Measurements from ENCODE around the gene SPATA33.

The SPATA33 gene

DNA sequence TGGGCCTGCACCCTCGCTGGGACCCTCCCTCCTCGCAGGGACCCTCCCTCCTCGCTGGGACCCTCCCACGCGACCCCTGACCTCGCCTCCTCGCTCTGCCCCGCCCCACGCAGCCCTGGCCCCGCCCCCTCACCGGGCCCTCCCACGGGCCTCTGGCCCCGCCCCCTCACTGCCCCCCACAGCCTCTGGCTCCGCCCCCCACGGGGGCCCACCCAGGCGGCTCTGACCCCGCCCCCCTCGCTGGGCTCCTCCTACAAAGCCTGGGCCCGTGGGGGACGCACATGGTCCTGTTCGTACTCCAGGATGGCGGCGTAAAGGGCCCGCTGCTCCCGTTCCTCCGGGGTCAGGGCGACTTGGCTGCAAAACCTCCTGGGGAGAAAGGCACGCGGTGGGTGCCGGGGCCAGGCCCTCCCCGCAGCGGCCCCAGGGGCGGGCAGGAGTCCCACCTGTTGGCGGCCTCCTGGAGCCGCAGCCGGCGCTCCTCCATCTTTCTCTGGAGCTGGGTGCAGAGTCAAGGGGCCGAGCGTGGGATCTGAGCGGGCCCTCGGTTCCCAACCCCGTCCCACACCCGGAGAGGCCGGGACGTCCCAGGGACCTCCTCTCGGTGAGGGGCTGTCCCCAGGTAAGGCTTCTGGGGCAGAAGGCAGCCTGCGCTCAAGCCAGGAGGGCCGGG, 54.1 kb downstream of the SPATA33 start:
- DNase-seq, result no peak

DNA sequence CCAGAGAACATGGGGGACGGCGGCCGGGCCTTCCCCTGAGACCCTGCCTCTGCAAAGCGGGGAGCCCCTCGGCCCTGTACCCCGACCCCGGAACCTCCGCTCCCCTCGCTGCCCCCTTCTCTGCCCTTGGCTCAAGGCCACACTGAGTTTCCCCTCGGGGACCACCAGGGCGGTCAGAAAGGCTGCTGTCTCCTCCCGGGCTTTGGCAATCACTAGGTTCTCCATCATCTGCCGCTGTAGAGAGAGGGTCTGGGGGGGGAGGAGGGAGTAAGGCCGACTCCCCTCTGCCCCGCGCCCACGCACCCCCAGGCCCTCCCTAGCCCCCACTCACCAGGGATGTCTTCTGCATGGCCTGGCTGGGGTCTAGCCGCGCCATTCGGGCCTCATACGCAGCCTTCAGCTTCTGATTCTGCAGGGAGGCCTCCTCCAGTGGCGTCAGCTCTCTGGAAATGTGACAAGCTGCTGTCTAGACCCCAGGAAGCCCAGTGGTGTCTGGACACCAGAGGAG, 54.7 kb downstream of the SPATA33 start:
- no peak for DNase-seq

DNA sequence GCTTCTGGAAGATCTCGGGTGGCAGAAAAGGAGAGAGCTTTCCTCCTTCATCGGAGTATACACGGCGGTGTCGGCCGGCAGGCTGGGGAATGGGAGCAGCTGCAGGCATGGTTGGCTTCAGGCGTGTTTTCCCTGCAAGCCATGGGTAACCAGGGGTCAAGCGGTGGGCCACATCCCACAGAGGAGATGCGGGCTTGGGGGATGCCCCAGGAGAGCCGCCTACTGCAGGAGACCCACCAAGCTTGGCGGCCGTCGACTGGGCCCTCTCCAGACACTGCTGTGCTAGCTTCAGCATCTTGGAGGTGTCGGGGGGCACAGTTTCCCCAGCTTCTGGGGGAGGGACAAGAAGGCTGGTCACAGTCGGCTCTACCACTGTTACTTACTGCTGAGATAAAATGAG, 58.9 kb downstream of the SPATA33 start:
- DNase-seq, result no peak

DNA sequence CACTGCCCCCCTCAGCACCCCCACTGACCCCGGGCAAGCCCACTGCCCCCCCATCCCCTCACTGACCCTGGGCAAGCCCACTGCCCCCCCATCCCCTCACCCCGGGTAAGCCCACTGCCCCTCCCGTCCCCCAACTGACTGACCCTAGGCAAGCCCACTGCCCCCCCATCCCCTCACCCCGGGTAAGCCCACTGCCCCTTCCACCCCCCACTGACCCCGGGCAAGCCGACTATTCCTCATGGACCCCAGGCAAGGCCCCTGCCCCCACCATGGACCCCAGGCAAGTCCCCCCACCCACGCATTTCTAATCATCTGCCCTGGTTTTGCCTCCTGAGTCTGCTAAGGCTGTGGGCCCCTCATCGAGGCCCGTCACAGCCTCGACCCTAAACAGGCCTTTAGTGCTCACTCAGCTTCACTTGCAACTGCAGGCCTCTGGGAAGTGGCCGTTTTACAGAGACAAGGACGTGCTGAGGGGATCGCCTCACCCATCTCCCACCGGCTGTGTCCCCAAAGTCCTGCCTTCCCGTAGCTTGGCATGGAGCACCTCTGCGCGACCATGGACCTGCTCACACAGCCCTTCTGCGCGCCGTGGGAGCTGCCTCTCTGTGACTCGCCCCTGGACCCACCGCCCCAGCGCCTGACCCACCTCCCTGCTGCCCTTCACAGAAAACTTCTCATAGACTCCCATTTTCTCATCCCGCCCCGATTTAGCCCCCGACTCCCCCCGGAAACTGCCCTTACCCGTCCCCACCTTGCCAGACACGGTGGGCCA, 59.5 kb downstream of the SPATA33 start:
- no peak for DNase-seq

DNA sequence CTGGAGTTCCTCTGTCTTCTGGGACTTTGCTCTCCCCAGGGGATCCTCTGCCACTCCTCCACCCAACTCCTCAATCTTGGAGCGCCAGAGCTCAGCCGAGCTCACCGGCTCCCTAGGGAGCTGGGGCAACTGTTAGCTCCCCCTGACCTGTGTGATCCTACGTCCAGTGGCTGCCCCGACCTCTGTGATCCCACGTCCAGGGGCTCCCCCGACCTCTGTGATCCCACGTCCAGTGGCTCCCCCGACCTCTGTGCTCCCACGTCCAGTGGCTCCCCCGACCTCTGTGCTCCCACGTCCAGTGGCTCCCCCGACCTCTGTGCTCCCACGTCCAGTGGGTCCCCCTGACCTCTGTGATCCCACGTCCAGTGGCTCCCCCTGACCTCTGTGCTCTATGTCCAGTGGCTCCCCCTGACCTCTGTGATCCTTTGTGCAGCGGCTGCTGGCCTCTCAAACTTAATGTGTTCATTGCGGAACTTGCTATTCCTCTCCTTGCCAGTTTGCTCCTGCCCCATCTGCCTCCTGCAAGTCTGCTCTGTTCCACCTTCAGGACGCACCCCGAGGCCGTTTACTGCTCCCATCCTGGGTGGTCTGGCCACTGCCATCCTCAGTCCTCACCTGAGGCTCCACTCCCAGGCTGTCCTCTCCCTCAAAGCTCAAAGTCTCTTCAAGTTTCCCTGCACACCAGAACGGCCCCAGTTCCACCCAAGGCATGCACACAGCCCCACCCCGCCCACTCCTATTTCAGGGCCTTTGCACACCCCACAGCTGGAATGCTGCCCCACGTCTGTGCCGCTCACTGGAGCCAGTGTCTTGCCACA, 60.3 kb downstream of the SPATA33 start:
- DNase-seq, result no peak

Data from NCI-H2029 (cell line).